HG02798 (cell line): ENCODE results near the gene TNFRSF13B.
A peak's percentile ranks its signal among the peaks of the same experiment; 100 is the strongest.
"Not testable (repeated sequence)": the region's sequence is repeated elsewhere in the genome, so short reads cannot be mapped to it uniquely, and the experiment has no call there.

Experiments used
- ATAC-seq: cut with Tn5 transposase; IDR thresholded peaks from one replicate; pipeline ENCODE4 v1.9.1; 2021; ENCODE audit warnings: mild to moderate bottlenecking; ENCODE audit not compliant: unreplicated experiment, poor library complexity

Gene TNFRSF13B

GRCh38 chr17:17007891-17008290 is 36.0 kb upstream of the TNFRSF13B start:
- ATAC-seq: not testable (repeated sequence)

- ATAC-seq: not testable (repeated sequence)
These were observed 33.2 kb upstream of the TNFRSF13B start for GRCh38 chr17:17004997-17005614.

GRCh38 chr17:17004251-17004996 is 32.5 kb upstream of the TNFRSF13B start:
- ATAC-seq: no peak

GRCh38 chr17:17002731-17003715 is 31.1 kb upstream of the TNFRSF13B start:
- not testable (repeated sequence) for ATAC-seq

GRCh38 chr17:17001874-17002520 is 30.1 kb upstream of the TNFRSF13B start:
- ATAC-seq: peak; percentile 65

GRCh38 chr17:17001076-17001777 is 29.3 kb upstream of the TNFRSF13B start:
- ATAC-seq: no peak

- no peak for ATAC-seq
These were observed 28.2 kb upstream of the TNFRSF13B start for GRCh38 chr17:16999931-17000625.

- ATAC-seq: peak; percentile 88
These were observed 25.9 kb upstream of the TNFRSF13B start for GRCh38 chr17:16997514-16998429.

- not testable (repeated sequence) for ATAC-seq
These were observed 24.8 kb upstream of the TNFRSF13B start for GRCh38 chr17:16996726-16997125.

- no peak for ATAC-seq
These were observed 24.0 kb upstream of the TNFRSF13B start for GRCh38 chr17:16995930-16996329.

GRCh38 chr17:16994631-16995030 is 22.7 kb upstream of the TNFRSF13B start:
- ATAC-seq: no peak

GRCh38 chr17:16991349-16992009 is 19.6 kb upstream of the TNFRSF13B start:
- no peak for ATAC-seq

- ATAC-seq: no peak
These were observed 18.3 kb upstream of the TNFRSF13B start for GRCh38 chr17:16989953-16990860.

GRCh38 chr17:16989230-16989952 is 17.5 kb upstream of the TNFRSF13B start:
- ATAC-seq: peak; percentile 33

GRCh38 chr17:16988749-16989229 is 16.9 kb upstream of the TNFRSF13B start:
- ATAC-seq: peak; percentile 9
